Astrocyte of the spinal cord (primary cell): ENCODE measurements around the gene COL10A1.

Experiments
- DNase-seq: peaks from one replicate; pipeline ENCODE4 v3.0.0; 2011; ENCODE audit warnings: low read depth, low spot score
- H3K4me3 ChIP-seq: 2 replicates; pipeline ENCODE4 v1.5.1; 2011; ENCODE audit warnings: low read depth, mild to moderate bottlenecking, low read length, moderate library complexity
- in situ Hi-C: cut with HindIII; loops from 2 replicates; pipeline ENCODE4 v1.10.0; 2017; ENCODE audit warnings: low sequenced_read_pairs
- TF ChIP-seq, protein P1 (sequence below): IDR thresholded peaks from 2 replicates; pipeline ENCODE4 v1.5.1; 2012; ENCODE audit warnings: low read depth, mild to moderate bottlenecking, low read length, inconsistent platforms

The COL10A1 gene

DNA sequence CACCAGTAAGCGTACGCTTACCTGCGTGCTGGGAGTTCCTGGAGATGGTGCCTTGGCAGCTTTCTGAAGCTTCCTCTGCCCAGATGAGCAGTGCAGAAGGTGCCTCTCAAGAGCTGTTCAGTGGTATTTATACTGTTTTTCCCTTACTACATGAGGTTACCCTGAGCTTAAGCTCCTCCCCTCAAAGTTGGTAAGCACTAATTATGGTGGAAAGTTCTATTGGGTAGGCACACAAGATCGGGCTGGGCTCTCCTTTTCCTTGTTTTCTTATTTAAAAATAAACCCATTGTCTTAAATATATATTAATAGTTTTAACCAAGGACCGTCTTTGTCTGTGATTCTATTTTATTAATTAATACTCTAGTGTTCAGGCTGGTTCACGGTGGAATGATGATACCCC lies at the start of gene COL10A1:
Gene COL10A1 (minus strand): TSS at position 101 of the 400 bp plus-strand sequence. CDS start 640 bp downstream, outside the sequence.
- in situ Hi-C loops: no loop called here
- TF ChIP-seq, protein P1, sequence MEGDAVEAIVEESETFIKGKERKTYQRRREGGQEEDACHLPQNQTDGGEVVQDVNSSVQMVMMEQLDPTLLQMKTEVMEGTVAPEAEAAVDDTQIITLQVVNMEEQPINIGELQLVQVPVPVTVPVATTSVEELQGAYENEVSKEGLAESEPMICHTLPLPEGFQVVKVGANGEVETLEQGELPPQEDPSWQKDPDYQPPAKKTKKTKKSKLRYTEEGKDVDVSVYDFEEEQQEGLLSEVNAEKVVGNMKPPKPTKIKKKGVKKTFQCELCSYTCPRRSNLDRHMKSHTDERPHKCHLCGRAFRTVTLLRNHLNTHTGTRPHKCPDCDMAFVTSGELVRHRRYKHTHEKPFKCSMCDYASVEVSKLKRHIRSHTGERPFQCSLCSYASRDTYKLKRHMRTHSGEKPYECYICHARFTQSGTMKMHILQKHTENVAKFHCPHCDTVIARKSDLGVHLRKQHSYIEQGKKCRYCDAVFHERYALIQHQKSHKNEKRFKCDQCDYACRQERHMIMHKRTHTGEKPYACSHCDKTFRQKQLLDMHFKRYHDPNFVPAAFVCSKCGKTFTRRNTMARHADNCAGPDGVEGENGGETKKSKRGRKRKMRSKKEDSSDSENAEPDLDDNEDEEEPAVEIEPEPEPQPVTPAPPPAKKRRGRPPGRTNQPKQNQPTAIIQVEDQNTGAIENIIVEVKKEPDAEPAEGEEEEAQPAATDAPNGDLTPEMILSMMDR: no peak
- H3K4me3 ChIP-seq: no peak within 1 kb of the TSS
- no peak for DNase-seq

DNA sequence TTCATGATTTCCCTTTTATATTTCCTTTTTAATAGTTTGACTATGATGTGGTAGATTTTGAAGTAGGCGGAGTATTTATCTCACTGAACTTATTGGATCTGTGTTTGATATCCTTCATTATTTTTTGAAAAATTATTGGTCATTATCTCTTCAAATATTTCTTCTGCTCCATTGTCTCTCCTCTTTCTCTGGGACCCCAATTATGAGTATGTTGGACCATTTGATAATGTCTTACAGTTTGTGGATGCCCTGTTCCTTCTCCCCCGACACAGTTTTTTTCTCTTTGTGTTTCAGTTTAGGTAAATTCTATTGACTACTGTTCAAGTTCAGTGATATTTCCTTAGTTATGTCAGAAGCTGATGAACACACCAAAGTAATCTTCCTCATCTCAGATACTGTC lies 49.4 kb upstream of the COL10A1 start:
- DNase-seq: no peak
- in situ Hi-C loops: no loop called here
- H3K4me3 ChIP-seq: no peak overlapping the region
- TF ChIP-seq, protein P1: no peak

DNA sequence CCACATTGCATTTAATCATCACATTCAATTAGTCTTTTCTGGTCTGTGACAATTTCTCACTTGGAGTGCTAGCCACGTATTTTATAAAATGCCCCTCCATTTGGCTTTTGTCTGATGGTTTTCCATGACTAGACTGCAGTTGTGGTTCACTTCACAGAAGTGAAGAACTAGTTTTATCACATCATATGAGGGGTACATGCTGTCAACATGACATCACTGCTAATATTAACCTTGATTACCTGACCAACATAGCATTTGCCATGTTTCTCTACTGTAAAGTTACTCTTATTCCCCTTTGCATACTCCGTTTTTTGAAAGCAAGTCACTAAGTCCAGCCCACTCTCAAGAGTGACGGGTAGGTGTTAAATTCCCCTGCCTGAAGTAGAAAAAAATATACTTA lies 48.0 kb upstream of the COL10A1 start:
- in situ Hi-C loops: no loop called here
- TF ChIP-seq, protein P1: no peak
- no peak overlapping the region for H3K4me3 ChIP-seq
- DNase-seq: no peak

DNA sequence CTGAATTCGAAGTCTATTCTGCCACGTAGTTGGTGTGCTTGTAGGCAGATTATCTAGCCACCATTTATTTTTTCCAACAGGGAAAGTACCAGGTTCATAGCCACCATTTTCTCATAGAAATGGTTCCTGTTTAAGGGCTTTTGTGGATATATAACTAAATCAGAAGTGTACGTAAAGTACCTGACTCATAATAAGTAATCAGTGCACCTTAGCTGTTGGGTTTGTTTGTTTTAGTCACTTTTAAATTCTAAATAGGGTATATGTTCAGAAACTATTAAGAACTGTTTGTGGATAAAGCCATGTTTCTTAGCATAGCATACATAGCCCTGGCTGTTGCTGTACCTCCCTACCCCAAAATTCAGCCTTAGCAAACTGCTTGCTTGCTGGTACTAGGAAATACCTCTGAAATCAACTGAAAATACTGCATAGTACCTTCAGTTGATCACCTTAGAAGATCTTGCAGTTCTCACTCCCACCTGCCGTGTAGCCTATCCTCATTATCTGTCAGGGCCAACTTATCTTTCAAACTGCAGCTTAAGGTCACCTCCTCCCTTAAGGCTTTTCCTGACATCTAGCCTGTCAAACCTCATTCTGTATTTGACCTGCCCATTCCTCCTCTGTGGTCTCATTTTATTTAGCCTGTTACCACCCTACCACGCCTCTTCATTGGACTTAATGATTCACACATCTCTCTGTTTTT lies 44.6 kb upstream of the COL10A1 start:
- no peak overlapping the region for H3K4me3 ChIP-seq
- TF ChIP-seq, protein P1: no peak
- no peak for DNase-seq
- in situ Hi-C loops: no loop called here

DNA sequence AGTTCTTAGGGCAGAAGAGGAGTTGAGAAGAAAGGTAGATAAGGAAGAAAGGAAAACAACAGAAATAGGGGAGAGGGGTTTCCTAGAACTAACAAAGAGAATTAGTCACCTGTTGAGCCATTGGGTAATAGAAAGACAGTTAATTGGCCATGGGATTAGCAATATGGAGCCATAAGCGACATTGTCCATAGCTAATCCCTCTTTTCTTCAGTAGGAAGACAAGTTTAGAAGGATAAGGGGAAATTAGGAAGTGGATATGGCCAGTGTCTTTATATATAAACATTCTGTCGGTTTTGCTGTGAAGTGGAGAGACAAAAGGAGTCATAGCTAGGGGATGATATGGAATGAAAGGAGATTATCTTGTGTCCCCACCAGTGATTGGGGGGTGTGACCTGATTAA lies 43.9 kb upstream of the COL10A1 start:
- in situ Hi-C loops: no loop called here
- no peak overlapping the region for H3K4me3 ChIP-seq
- DNase-seq: no peak
- TF ChIP-seq, protein P1: no peak

DNA sequence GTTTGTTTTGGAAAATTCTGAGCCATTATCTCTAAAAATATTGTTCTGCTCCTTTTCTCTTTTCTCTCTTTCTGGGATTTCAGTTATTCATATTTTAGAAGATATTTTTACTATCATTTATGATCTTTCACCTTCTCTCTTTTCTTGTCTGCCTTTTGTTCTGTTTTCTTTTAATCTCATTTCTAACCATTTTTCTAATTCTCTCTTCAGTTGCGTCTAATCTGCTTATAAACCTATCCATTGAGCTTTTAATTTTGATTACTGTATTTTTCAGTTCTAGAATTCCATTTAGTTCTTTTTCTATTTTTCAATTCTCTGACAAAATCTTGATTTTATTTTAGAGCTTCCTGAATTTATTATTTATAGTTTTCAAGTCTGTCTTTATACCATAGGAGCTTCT lies 42.2 kb upstream of the COL10A1 start:
- no peak for DNase-seq
- TF ChIP-seq, protein P1: no peak
- in situ Hi-C loops: no loop called here

More for the DNA sequence above, 42.2 kb upstream of the COL10A1 start:
- no peak overlapping the region for H3K4me3 ChIP-seq
